Stimulated activated CD4-positive, alpha-beta T cell treated with anti-CD3 and anti-CD28 coated beads, Interleukin-4, amount 100 ng/mL, for 1 hour (primary cell): ENCODE data around the gene SH3BP4.

Experiments
- DNase-seq: peaks from one replicate; pipeline ENCODE4 v3.0.0-alpha.2; 2020

SH3BP4 gene

GRCh38 chr2:234945339-234945873, 6.4 kb upstream of the SH3BP4 start:
- no peak for DNase-seq

DNA sequence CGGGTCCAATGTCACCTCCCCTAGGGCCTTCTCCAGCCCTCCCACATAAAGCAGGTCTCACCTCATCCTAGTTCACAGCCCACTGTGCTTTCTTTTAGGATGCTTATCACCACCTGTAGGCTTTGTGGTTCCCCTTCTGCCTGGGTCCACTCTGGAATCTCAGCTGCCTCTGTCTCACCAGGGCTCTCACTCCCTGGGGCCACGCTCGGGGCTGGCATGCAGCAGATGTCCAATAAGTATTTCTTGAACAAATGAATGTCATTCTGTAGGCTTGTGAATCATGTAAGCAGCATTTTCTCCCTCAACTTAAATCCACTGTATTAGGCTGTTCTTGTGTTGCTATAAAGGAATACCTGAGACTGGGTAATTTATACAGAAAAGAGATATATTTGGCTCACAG, 4.3 kb upstream of the SH3BP4 start:
- no peak for DNase-seq

- DNase-seq, result no peak
These were observed 1.9 kb upstream of the SH3BP4 start for GRCh38 chr2:234949762-234950434.

- DNase-seq, result no peak
These were observed 1.4 kb upstream of the SH3BP4 start for GRCh38 chr2:234950435-234950729.

- DNase-seq, result peak; percentile 7
These were observed 820 bp upstream of the SH3BP4 start for GRCh38 chr2:234950730-234951663.

GRCh38 chr2:234952270-234953115, 676 bp downstream of the SH3BP4 start:
- DNase-seq, result peak; percentile 2

DNA sequence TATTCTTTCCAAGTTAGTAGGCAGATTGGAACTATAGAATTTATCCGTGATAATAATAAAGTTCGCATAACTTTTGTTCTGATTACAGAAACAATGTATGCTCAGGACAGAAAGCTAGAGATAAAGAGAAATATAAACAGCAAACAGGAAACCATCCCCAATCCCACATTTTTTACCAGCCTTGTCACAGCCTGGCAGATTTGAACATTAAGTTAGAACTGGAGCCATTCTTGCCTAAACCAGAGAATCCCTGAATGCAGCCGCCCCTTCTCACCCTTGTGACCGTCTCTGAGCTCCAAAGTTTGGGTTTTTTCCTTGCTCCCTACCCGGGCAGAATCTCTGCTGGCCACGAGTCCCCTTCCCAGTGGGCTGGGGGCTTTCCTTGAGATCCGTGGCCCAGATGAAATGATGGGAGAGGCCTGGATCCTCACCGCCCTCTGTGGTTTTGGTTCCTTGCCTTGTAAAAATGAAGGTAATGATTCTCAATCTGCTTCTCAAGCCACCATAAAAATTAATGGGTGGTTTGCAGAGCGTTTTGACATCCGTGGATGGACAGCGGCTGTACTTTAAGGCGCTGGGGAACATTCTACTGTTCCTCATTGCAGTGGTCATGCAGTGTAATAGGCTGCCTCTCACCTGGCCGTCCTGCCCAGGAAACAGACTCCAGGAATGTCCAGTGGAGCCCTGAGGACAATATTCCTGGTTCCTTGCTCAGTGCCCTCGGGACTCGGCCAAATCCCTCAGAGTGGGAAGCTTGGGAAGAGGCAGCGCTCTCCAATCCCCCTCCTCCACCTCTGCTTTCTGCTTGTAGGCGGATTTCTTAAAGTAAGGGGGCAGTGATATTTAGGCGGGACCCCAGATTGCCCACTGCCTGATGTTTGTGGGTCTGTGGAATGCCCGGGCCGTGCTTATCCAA, 1.6 kb downstream of the SH3BP4 start:
- no peak for DNase-seq

- no peak for DNase-seq
These were observed 2.8 kb downstream of the SH3BP4 start for GRCh38 chr2:234954551-234954992.

DNA sequence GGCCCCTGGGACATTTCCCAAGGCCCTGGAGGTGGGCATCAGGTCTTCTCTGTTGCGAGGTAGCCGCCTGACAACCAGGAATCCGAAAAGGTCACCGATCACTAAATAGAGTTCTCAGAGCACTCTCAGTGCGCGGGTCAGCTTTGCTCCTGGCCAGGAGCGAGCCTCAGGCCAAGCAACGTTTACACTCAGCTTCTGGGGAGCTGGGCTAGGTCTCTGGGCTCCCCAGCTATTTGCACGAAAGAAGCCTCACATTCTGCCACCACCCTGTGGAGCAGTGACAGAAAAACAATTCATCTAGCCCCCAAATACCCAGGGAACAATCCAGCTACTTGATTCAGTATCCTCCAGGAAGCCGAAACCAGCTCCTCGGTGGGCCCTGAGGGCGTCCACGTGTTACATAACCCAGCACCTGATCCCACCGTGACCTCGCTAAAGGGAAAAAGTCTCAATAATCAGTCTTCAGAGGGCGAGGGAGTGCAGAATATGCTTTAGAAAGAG, 3.3 kb downstream of the SH3BP4 start:
- no peak for DNase-seq

DNA sequence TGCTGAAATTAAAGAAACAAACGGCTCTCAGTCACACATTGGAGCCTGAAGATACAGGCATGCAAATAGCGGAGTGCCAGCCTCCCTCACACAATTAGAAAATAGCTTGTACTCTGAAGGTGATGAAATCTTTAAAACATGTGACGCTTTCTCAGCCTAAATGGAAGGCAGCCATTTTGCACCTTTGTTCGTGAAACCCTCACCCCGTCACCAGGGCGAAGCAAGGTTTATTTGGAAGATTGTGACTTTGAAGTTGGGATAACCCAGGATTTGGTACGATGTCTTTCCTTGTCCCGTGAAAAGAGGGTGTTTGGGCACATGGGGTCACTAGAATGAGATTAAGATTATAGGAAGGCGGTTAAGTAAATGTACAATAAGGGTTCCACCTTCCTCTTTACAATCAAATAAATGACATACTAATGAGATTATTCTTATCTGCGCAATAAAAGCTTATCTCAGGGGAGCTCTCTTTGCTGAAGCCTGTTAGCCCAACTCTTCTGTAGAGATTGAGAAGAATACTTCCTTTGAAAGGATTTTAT, 4.2 kb downstream of the SH3BP4 start:
- no peak for DNase-seq

DNA sequence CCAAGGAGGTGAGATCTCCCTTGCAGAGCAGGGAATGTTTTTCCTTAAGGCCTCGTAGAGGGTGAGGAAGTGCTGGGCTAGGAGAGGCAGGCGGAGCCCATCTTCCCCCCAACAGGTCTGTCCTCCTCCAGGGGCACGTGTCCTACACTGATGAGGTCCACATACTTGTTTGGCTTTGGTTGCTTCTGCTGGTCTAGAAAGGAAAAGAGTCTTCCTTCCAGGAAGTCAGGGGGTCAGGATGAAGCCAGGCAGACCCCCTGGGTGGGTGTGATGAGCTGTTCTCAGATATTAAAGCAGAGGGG, 6.0 kb downstream of the SH3BP4 start:
- no peak for DNase-seq

DNA sequence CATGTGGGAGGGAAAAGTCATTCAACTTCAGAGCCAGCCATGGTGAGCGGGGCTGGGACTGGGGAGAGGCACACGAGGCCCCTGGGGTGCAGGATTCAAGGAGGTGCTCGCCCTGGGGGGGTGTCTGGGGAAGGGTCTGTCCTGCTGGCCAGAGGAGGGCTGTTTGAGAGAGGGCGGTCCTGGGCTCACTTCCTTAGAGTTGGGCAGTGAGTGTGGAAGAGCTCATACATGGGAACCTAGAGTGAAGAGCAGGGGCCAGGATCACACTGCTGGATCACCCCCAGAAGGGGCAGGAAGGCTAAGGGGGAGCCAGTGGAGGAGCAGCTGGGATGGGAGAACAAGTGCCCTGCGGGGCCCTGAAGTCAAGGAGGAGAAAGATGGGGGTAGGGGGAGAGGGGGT, 6.5 kb downstream of the SH3BP4 start:
- no peak for DNase-seq

GRCh38 chr2:234958746-234959395, 7.1 kb downstream of the SH3BP4 start:
- DNase-seq, result no peak

DNA sequence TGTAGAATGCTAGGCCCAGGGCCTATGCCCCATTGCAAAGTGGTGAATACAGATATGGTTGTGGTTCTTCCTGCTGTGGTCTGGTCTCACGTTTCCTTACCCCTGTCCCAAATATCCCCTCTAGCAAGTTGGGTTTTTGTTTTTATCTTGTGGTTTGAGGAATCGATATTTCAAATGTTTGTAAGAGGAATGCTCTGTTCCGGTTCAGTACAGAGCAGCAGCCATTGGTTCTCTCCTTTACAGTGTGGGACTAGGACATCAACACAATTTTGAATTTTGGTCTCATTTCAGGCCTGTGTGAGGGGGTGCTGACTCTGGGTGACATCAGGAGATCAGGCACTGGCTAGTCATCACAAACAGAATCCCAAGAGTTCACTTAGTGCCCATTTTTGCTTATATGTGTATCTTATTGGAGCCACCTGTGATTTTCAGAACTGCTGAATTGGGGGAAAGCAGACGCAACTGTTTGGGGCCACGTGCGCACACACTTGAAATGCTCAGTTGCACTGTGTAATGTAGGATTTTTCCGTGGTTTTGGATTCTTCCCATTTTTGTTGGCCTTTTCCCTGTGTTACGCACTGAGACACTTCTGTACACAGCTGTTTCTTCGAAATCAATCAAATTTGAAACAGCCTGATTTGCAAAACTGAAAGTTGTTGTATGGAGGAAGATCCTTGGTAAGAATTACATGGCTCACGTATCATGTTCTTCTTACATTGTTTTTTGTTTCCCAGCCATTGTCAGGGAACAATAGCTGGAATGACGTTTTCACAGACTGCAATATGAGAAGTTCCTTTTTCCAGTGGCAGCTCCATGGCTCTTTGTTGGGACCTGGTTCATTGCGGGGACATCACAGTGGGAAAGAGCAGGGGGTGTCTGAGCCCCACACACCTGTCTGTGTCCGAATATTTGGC, 8.6 kb downstream of the SH3BP4 start:
- no peak for DNase-seq

DNA sequence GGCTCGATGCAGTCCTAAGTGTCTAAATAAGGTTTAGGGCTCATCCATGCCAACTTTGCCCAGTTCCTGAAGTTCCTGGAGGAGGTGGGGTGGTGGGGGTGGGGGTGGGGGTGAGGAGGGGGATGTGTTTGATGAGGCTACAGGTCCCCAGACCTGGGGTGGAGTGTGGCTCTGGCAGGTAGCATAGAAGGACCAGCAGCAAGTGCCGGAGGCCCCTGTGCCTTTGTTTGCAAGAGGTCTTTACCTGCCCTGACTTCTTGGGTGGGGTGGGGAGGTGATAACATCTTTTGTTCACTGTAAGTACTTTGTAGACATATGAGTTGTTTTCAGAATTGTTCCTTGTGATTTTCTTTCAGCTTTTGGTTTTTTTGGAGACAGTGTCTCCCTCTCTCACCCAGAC, 10.0 kb downstream of the SH3BP4 start:
- DNase-seq, result no peak

DNA sequence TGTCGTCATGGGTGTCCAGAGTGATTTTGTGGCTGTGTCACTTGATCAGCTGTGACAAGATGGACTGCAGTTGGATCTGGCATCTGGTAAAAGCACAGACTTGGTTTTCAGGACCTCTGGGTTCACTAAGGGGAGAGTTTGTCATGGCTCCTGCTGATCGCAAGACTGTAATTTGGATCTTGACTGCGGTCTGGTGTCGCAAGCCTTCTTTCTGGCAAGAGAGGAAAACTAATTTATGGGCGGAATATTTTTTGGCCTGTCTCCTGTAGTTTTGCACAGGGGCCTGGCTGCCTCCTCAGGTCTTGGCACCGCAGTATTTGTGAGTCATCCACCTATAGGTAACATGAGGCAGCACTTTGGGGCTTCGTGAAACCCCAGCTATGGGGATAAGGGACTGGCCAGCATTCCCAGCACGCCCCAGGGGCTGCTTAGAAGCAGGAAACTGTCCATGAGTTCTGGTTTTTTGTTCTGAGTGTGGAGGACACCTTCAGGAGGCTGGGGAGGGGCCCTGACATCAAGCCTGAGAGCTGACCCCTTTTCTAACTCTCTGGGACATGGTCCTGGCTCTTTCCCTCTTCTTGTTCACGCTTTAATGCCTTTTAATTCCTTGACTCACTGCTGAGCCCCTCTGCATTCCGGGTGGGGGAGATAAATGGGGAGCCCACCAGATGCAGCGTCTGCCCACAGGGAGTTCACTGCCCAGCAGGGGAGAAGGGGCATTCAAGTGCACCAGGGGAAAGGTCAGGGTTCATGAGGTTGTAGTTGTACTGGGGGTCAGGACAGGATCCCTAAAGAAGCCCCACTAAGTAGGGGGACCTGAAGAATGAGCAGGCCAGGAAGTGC, 12.2 kb downstream of the SH3BP4 start:
- no peak for DNase-seq

- no peak for DNase-seq
These were observed 13.0 kb downstream of the SH3BP4 start for GRCh38 chr2:234964631-234965461.

DNA sequence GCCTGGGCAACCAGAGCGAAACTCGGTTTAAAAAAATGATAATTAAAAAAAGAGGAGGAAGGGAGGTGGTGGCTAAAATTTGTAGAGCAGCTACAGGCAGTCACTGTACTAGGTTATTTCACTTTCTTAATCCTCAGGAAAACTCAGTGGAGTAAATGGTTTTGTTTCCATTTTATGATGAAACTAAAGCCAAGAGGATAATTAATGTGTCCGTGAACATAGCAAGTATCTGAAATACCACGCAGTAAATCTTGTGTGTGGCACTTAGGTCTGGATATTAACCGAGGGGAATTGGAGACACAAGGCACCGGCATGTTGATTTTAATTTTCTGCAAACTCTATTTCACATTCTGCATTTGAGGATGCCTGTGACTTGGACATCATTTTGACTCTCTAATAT, 14.5 kb downstream of the SH3BP4 start:
- DNase-seq, result no peak
